Measurements from ENCODE around the gene LAMTOR1. TPM values are rescaled to one million over a fixed set of nuclear protein-coding genes. Genes with fewer than 3 reads are reported as not detected.

Gene LAMTOR1
- 136 and 143 TPM in 2 replicates for total RNA-seq

DNA sequence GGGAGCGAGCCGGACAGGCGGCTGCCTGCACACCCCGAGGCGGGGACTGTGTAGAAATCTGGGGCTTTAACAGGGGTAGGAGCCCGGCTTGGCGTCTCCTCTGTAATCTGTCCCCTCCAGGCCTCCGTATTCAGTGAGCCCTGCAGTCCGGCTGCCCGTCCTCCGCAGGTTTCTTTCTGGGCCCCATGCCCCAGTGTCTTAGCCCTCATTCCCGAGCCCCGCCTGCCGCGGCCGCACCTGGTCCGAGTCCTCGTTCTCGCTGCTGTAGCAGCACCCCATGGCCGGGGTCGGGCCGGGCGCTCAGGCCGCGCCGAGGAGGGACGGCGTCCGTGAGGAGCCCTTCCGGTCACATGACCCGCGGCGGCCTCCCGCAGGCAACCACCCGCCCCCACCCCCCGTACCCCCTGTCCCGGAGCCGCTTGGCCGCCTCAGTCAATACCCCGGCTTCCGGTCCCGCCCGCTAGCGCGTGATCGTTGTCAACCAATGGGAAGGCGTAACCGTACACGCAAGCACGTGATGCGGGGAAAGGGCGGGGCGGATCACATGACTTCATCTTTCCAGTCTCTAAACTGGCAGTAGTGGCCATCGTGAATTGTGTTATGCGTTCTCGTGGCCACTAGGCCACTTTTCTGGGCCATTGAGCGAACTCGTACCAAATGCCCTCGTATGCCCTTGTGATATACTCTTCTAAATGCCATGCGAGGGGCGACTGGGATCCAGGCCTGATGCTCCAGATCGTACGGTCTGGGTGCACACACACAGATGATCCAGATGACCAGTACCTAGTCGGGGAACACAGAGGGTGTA, at the start of gene LAMTOR1:
Gene LAMTOR1 (minus strand): TSS at position 352 of the 808 bp plus-strand sequence. CDS start 73 bp downstream, at position 279.

DNA sequence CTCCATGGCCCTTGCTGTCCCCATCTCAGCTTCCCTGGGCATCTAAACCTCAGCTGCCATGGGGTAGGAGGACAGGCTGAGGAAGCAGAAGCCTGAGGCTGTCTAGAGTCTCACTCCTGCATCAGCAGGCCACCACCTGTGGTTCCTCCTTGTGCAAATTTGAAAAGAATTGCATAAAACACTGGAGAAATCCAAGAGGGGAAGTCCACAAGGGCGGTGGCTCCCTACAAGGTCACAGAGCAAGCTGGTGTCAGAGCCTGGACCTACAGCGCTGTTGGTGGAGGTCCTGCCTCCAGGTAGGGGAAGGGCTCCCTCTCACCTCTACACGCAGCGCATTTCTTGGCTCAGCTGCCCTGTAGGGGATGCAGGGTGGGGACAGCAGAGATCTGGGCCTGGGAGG, 32.4 kb upstream of the LAMTOR1 start, which contains the start of gene FOLR3:
Gene FOLR3 (plus strand): TSS at position 253 of the 400 bp plus-strand sequence. CDS start 228 bp downstream, outside the sequence.

GRCh38 chr11:72112143-72112977, 9.3 kb upstream of the LAMTOR1 start, which contains the start of gene ANAPC15:
Gene ANAPC15 (minus strand): TSS chr11:72112695. CDS start chr11:72111276, 1,419 bp downstream.

GRCh38 chr11:72105888-72106287, 2.8 kb upstream of the LAMTOR1 start, which contains the start of gene TOMT:
Gene TOMT (plus strand): TSS chr11:72105924. CDS start chr11:72105952, 28 bp downstream.

GRCh38 chr11:72080326-72081183, 22.5 kb downstream of the LAMTOR1 start, which contains the start of the genes LRRC51 and NUMA1:
Gene LRRC51 (plus strand): TSS chr11:72080850. CDS start chr11:72089084, 8,234 bp downstream.
Gene NUMA1 (minus strand): TSS chr11:72080542. CDS start chr11:72035943, 44,599 bp downstream.

Other genes starting within 250 kb of the LAMTOR1 start
- gene DEFB131B, start 224.8 kb downstream of the LAMTOR1 start, total RNA-seq = not detected in 2 replicates
- gene XNDC1N, start 174.7 kb downstream of the LAMTOR1 start, total RNA-seq = 6.2 and 6.7 TPM in 2 replicates
- gene RNF121, start 174.3 kb downstream of the LAMTOR1 start, total RNA-seq = 27.2 and 29.1 TPM in 2 replicates
- gene IL18BP, start 104.4 kb downstream of the LAMTOR1 start, total RNA-seq = 0.65 and 4.2 TPM in 2 replicates
- 107 and 204 TPM in 2 replicates for gene NUMA1, start 22.8 kb downstream of the LAMTOR1 start, total RNA-seq
- 3.0 and 3.6 TPM in 2 replicates for gene LRRC51, start 22.4 kb downstream of the LAMTOR1 start, total RNA-seq
- gene TOMT, start 2.6 kb upstream of the LAMTOR1 start, total RNA-seq = not detected in 2 replicates
- 14.7 and 25.6 TPM in 2 replicates for gene ANAPC15, start 9.4 kb upstream of the LAMTOR1 start, total RNA-seq
- not detected in 2 replicates for gene FOLR3, start 32.4 kb upstream of the LAMTOR1 start, total RNA-seq
- gene FOLR1, start 88.8 kb upstream of the LAMTOR1 start, total RNA-seq = not detected in 2 replicates
- not detected in 2 replicates for gene FOLR2, start 113.5 kb upstream of the LAMTOR1 start, total RNA-seq
- gene INPPL1, start 121.5 kb upstream of the LAMTOR1 start, total RNA-seq = 47.1 and 57.1 TPM in 2 replicates
- gene PHOX2A, start 140.9 kb upstream of the LAMTOR1 start, total RNA-seq = not detected in 2 replicates